ENCODE measurements around the gene GALR2. TPM values are rescaled to one million over a fixed set of nuclear protein-coding genes. Genes with fewer than 3 reads are reported as not detected.

Gene GALR2
- total RNA-seq (2022; extraction: Qiagen RNA extraction), result 0.89 to 1.8 TPM (median 1.7 TPM) in 5 replicates

GRCh38 chr17:76074390-76075363 is at the start of gene GALR2:
Gene GALR2, plus strand, starts transcription at chr17:76074781. Its CDS starts 103 bp downstream, at chr17:76074884.

GRCh38 chr17:76027159-76027839 is 47.3 kb upstream of the GALR2 start, which contains the start of gene EVPL:
Gene EVPL, minus strand, starts transcription at chr17:76027306. Its CDS starts 108 bp downstream, at chr17:76027198.

GRCh38 chr17:76072148-76072858 is 2.3 kb upstream of the GALR2 start, which contains the start of gene SRP68:
Gene SRP68, minus strand, starts transcription at chr17:76072517. Its CDS starts 26 bp downstream, at chr17:76072491.

GRCh38 chr17:76078860-76079534 is 4.4 kb downstream of the GALR2 start, which contains the start of gene ZACN:
Gene ZACN, plus strand, starts transcription at chr17:76079182. Its CDS starts 83 bp downstream, at chr17:76079265.

GRCh38 chr17:76103274-76104139 is 28.9 kb downstream of the GALR2 start, which contains the start of gene EXOC7:
Gene EXOC7, minus strand, starts transcription at chr17:76103787. Its CDS starts 95 bp downstream, at chr17:76103692.

Other genes starting within 250 kb of the GALR2 start
- 5.0 to 6.8 TPM (median 5.9 TPM) in 5 replicates for gene UNC13D, start 230.4 kb upstream of the GALR2 start, total RNA-seq (2022; extraction: Qiagen RNA extraction)
- 78.8 to 101 TPM (median 86.8 TPM) in 5 replicates for gene WBP2, start 219.4 kb upstream of the GALR2 start, total RNA-seq (2022; extraction: Qiagen RNA extraction)
- 134 to 188 TPM (median 179 TPM) in 5 replicates for gene TRIM47, start 196.2 kb upstream of the GALR2 start, total RNA-seq (2022; extraction: Qiagen RNA extraction)
- 31.1 to 41.1 TPM (median 35.9 TPM) in 5 replicates for gene TRIM65, start 177.8 kb upstream of the GALR2 start, total RNA-seq (2022; extraction: Qiagen RNA extraction)
- gene MRPL38, start 169.9 kb upstream of the GALR2 start, total RNA-seq (2022; extraction: Qiagen RNA extraction), result 90.5 to 127 TPM (median 118 TPM) in 5 replicates
- 5.8 to 8.8 TPM (median 7.4 TPM) in 5 replicates for gene FBF1, start 133.7 kb upstream of the GALR2 start, total RNA-seq (2022; extraction: Qiagen RNA extraction)
- gene ACOX1, start 95.6 kb upstream of the GALR2 start, total RNA-seq (2022; extraction: Qiagen RNA extraction), result 14.4 to 19.8 TPM (median 16.1 TPM) in 5 replicates
- gene TEN1, start 95.5 kb upstream of the GALR2 start, total RNA-seq (2022; extraction: Qiagen RNA extraction), result 22.1 to 25.6 TPM (median 24.6 TPM) in 5 replicates
- 2.8 to 5.7 TPM (median 4.7 TPM) in 5 replicates for gene CDK3, start 73.9 kb upstream of the GALR2 start, total RNA-seq (2022; extraction: Qiagen RNA extraction)
- 14.7 to 18.8 TPM (median 16.8 TPM) in 5 replicates for gene EVPL, start 47.5 kb upstream of the GALR2 start, total RNA-seq (2022; extraction: Qiagen RNA extraction)
- 80.7 to 90.9 TPM (median 85.2 TPM) in 5 replicates for gene SRP68, start 2.3 kb upstream of the GALR2 start, total RNA-seq (2022; extraction: Qiagen RNA extraction)
- gene ZACN, start 4.4 kb downstream of the GALR2 start, total RNA-seq (2022; extraction: Qiagen RNA extraction), result 0.13 to 0.53 TPM (median 0.33 TPM) in 5 replicates
- gene EXOC7, start 29.0 kb downstream of the GALR2 start, total RNA-seq (2022; extraction: Qiagen RNA extraction), result 57.5 to 64.4 TPM (median 61.2 TPM) in 5 replicates
- 0.76 to 1.0 TPM (median 0.84 TPM) in 5 replicates for gene FOXJ1, start 66.5 kb downstream of the GALR2 start, total RNA-seq (2022; extraction: Qiagen RNA extraction)
- gene RNF157, start 165.7 kb downstream of the GALR2 start, total RNA-seq (2022; extraction: Qiagen RNA extraction), result 8.2 to 11.2 TPM (median 10.6 TPM) in 5 replicates
- gene UBALD2, start 190.6 kb downstream of the GALR2 start, total RNA-seq (2022; extraction: Qiagen RNA extraction), result 87.3 to 156 TPM (median 136 TPM) in 5 replicates
- gene QRICH2, start 233.5 kb downstream of the GALR2 start, total RNA-seq (2022; extraction: Qiagen RNA extraction), result 0.62 to 1.2 TPM (median 1.0 TPM) in 5 replicates